GM12878 (cell line): ENCODE results near the gene HEXIM2. TPM values are rescaled to one million over a fixed set of nuclear protein-coding genes. Genes with fewer than 3 reads are reported as not detected.

Experiments
- ATAC-seq: fragments of 200-7000 bp; cut with Tn5 transposase; 3 replicates; pipeline ENCODE4 v1.9.1; 2020; ENCODE audit warnings: mild to moderate bottlenecking, moderate library complexity
- BruUV-seq: library from RNA; stranded (reverse); fragments of 400-500 nt; replicated peaks from 2 replicates; lab custom pipeline; 2021; lab: Mats Ljungman, UMichigan
- CTCF ChIA-PET: fragments of 300-600 bp; sonication (Branson Sonifier 250); formaldehyde crosslinking; extraction: SDS; loops from one replicate; lab custom pipeline; 2021; ENCODE audit warnings: inconsistent platforms; lab: Yijun Ruan, JAX
- POLR2A ChIA-PET: fragments of 350-600 bp; formaldehyde crosslinking; extraction: SDS; loops from one replicate; lab custom pipeline; 2021; ENCODE audit warnings: inconsistent platforms; lab: Charles Lee
- RAD21 ChIA-PET: fragments of 300-600 bp; sonication (Branson Sonifier 250); formaldehyde crosslinking; loops from one replicate; lab custom pipeline; 2023; ENCODE audit warnings: antibody characterized with exemption; ENCODE audit not compliant: unreplicated experiment; lab: Charles Lee
- SMC1A ChIA-PET: fragments of 300-600 bp; sonication (Branson Sonifier 250); formaldehyde crosslinking; loops from one replicate; lab custom pipeline; 2023; ENCODE audit not compliant: unreplicated experiment, uncharacterized antibody; lab: Charles Lee
- DNase-seq: peaks from one replicate; pipeline ENCODE4 v3.0.0-alpha.2; 2011; ENCODE audit warnings: low read depth, low spot score
- FAIRE-seq: peaks from 3 replicates; lab custom pipeline; 2011; peaks lifted over from hg19 to GRCh38; lab: Jason Lieb, UNC
- H2AFZ ChIP-seq: 2 replicates; pipeline ENCODE4 v1.6.0; 2011; ENCODE audit warnings: low read depth, low read length, control low read depth; ENCODE audit not compliant: control insufficient read depth
- H3K27ac ChIP-seq: 2 replicates; pipeline ENCODE4 v1.5.1; 2011; ENCODE audit warnings: control low read depth; ENCODE audit not compliant: control insufficient read depth, insufficient read depth
- H3K27me3 ChIP-seq, 2 experiments: replicated peaks in 1 of 2; 2 replicates each; pipeline versions ENCODE4 v1.6.0 to v1.6.1; 2011; ENCODE audit warnings: low read length in 1 of 2; ENCODE audit not compliant: control insufficient read depth in 2 of 2, insufficient read depth in 2 of 2
- H3K36me3 ChIP-seq, 2 experiments: 2 replicates each; pipeline ENCODE4 v1.5.1; 2011; ENCODE audit warnings: low read length in 1 of 2; ENCODE audit not compliant: control insufficient read depth in 2 of 2, insufficient read depth in 2 of 2
- H3K4me1 ChIP-seq: 2 replicates; pipeline ENCODE4 v1.6.1; 2011; ENCODE audit warnings: mild to moderate bottlenecking, low read length, moderate library complexity, mixed read lengths; ENCODE audit not compliant: control insufficient read depth, insufficient read depth
- H3K4me2 ChIP-seq: 2 replicates; pipeline ENCODE4 v1.6.0; 2011; ENCODE audit warnings: control low read depth; ENCODE audit not compliant: control insufficient read depth, insufficient read depth
- H3K4me3 ChIP-seq: fragments of 200-600 bp; sonication (generic); 2 replicates; pipeline ENCODE4 v1.5.1; 2016
- H3K79me2 ChIP-seq: 2 replicates; pipeline ENCODE4 v1.6.0; 2011; ENCODE audit warnings: low read length; ENCODE audit not compliant: control insufficient read depth, insufficient read depth
- H3K9ac ChIP-seq: 2 replicates; pipeline ENCODE4 v1.8.0; 2011; ENCODE audit warnings: low read length, control low read depth, mixed read lengths; ENCODE audit not compliant: control insufficient read depth, insufficient read depth
- H3K9me3 ChIP-seq: replicated peaks from 3 replicates; pipeline ENCODE4 v1.5.1; 2011; ENCODE audit warnings: mild to moderate bottlenecking, low read length; ENCODE audit not compliant: control insufficient read depth, insufficient read depth
- H4K20me1 ChIP-seq: 2 replicates; pipeline ENCODE4 v1.6.0; 2011; ENCODE audit not compliant: control insufficient read depth, insufficient read depth
- CBFB ChIP-seq: IDR thresholded peaks from 2 replicates; pipeline ENCODE4 v1.6.1; 2016; ENCODE audit warnings: antibody characterized with exemption, low read depth
- DPF2 ChIP-seq: fragments of 450-650 bp; IDR thresholded peaks from 2 replicates; pipeline ENCODE4 v1.6.1; 2017; ENCODE audit warnings: mild to moderate bottlenecking
- EED ChIP-seq: sonication (generic); IDR thresholded peaks from 2 replicates; pipeline ENCODE4 v1.6.1; 2016; ENCODE audit warnings: antibody characterized with exemption, low read depth
- IKZF1 ChIP-seq: fragments of 450-650 bp; conservative IDR thresholded peaks from 2 replicates; pipeline ENCODE4 v1.6.1; 2017; ENCODE audit warnings: antibody characterized with exemption, mild to moderate bottlenecking
- IKZF2 ChIP-seq, 2 experiments: fragments of 450-650 bp; IDR thresholded peaks; 2 replicates each; pipeline ENCODE4 v1.6.1; 2017; ENCODE audit warnings: mild to moderate bottlenecking in 2 of 2, moderate library complexity in 2 of 2
- IRF4 ChIP-seq: IDR thresholded peaks from 2 replicates; pipeline ENCODE4 v1.6.1; 2011; ENCODE audit warnings: low read depth, low read length
- NR2C1 ChIP-seq: fragments of 450-650 bp; IDR thresholded peaks from 2 replicates; pipeline ENCODE4 v1.6.1; 2017; ENCODE audit warnings: antibody characterized with exemption, mild to moderate bottlenecking, moderate library complexity
- RB1 ChIP-seq: fragments of 450-650 bp; formaldehyde crosslinking; IDR thresholded peaks from 2 replicates; pipeline ENCODE4 v1.6.1; 2017; ENCODE audit warnings: mild to moderate bottlenecking, borderline replicate concordance
- RELA ChIP-seq: fragments of 450-650 bp; IDR thresholded peaks from 2 replicates; pipeline ENCODE4 v1.8.0; 2014; ENCODE audit warnings: borderline replicate concordance; ENCODE audit not compliant: partially characterized antibody
- SMC3 ChIP-seq: IDR thresholded peaks from 2 replicates; pipeline ENCODE4 v1.6.1; 2011; ENCODE audit warnings: low read length, improper control_type of control experiment, borderline replicate concordance
- YY1 ChIP-seq: IDR thresholded peaks from 2 replicates; pipeline ENCODE4 v1.6.1; 2011; ENCODE audit warnings: low read depth, mild to moderate bottlenecking, low read length
- ZBED1 ChIP-seq: IDR thresholded peaks from 2 replicates; pipeline ENCODE4 v1.6.1; 2016; ENCODE audit warnings: borderline replicate concordance
- WGBS: methylation state at CpG from one replicate; pipeline ENCODE4 v1.1.6; 2016; ENCODE audit warnings: low lambda C conversion rate; ENCODE audit not compliant: insufficient replicate concordance, insufficient coverage; ENCODE audit errors: missing lambda C conversion rate; 5-methylcytosine and 5-hydroxymethylcytosine counted together
- in situ Hi-C: fragments of 300-500 bp; cut with MboI; formaldehyde crosslinking; loops from 9 replicates; pipeline ENCODE4 v1.14.3; 2018; ENCODE audit warnings: mixed read lengths
- intact Hi-C: fragments of 100-400 bp; cut with micrococcal nuclease; formaldehyde crosslinking; loops from one replicate; pipeline ENCODE4 v1.14.2; 2022; ENCODE audit not compliant: unreplicated experiment
- polyA plus RNA-seq, 11 experiments: library from polyadenylated mRNA; depleted of rRNA in 4 of 11; unstranded in 6 of 11; stranded (reverse) in 5 of 11; fragments of >200 nt; fragmentation: Nextera tagmentation in 4 of 11; fragmentation: Illumina TruSeq in 1 of 11; extraction: Ambion mirVana in 4 of 11; extraction: Trizol in 1 of 11; gene quantifications; 1 replicate in 1 of 11; 2 replicates in 10 of 11; pipeline versions ENCODE4 v1.2.1 to v1.2.3, GENCODE V29; 2011 to 2016; ENCODE audit warnings: inconsistent platforms in 2 of 11, missing spikeins in 2 of 11, low read depth in 1 of 11
- total RNA-seq, 4 experiments: library from RNA; depleted of rRNA in 3 of 4; stranded (reverse); fragments of >200 nt in 3 of 4; fragmentation: Illumina TruSeq in 1 of 4; extraction: Trizol in 1 of 4; gene quantifications; 2 replicates each; pipeline versions ENCODE4 v1.2.1 to v1.2.3, GENCODE V29; 2013 to 2021
- TF ChIP-seq, protein P1 (sequence below): IDR thresholded peaks from 2 replicates; pipeline ENCODE4 v1.6.1; 2011; ENCODE audit warnings: low read depth, low read length, improper control_type of control experiment, borderline replicate concordance
- TF ChIP-seq, protein P2 (sequence below): fragments of 450-650 bp; IDR thresholded peaks from 2 replicates; pipeline ENCODE4 v1.6.1; 2017; ENCODE audit warnings: low read depth, mild to moderate bottlenecking, moderate library complexity
- TF ChIP-seq, protein P3 (sequence below): fragments of 450-650 bp; IDR thresholded peaks from 2 replicates; pipeline ENCODE4 v1.6.1; 2014; ENCODE audit warnings: mild to moderate bottlenecking
- TF ChIP-seq, protein P4 (sequence below): IDR thresholded peaks from 2 replicates; pipeline ENCODE4 v1.6.1; 2012; ENCODE audit warnings: low read depth, low read length, improper control_type of control experiment

The HEXIM2 gene
- total and polyA plus RNA-seq, 10 of the 15 experiments (the other 5 are each of a cell fraction or from before 2014, with no cell fraction given) = 0.10 to 10.3 (median 6.4) TPM

DNA sequence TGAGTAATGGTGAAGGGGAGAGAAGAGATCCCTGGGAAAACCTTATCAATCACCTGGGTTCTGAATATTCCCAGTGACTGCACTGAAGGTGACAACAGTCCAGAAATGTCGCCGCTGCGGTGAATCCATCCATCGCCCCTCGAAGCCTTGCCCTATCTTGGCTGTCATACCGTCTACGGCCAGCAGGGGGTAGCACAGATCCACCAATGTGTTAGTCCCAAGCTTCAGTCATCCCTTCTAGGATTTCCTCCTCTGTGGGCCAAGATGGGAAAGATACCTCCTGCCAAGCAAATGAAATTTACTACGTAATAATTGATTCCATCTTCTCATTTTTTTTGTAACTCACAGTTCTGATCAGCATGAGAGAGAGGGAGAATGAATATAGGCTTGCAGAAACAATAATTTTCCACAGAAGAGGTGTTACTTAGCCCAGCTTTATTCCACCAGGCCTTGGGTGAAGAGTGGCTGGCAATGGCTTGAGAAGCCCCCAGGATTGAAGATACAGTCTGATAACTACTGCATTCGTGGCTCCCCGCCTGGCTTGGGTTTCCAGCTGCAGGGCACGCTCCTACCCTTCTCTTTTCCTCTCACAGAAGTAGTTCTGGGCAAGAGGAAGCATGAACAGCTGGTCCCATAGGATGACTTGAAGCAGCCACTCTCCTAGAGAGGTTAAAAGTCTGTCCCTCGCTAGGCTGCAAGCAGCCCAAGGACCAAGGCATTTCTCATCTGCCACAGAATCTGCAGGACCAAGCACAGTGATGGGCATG lies 57.4 kb downstream of the HEXIM2 start:
- 13% methylated on average over 12 of the region's 12 CpGs for WGBS
- no peak overlapping the region for H3K4me3 ChIP-seq
- in situ Hi-C loops (loop anchor here (5.0 kb wide), 1 partner anchor 168 kb away; no protein-coding TSS in a partner anchor), intact Hi-C loops (loop anchor here (1.0 to 10.0 kb wide), 3 partner anchors 16 to 616 kb away; no protein-coding TSS in a partner anchor)
- CTCF ChIA-PET = interaction anchor here (0.6 to 10.0 kb wide), 42 partner anchors 14 to 371 kb away, joined by 3 to 429 read pairs (median 5); partner anchors contain the start of genes ACBD4, HEXIM1 and HEXIM2
- H3K9ac ChIP-seq = no peak overlapping the region
- no peaks in the 10 kb centered on the region for H3K36me3 ChIP-seq
- no peaks in the 10 kb centered on the region for H3K9me3 ChIP-seq
- no peaks in the 10 kb centered on the region for H3K27me3 ChIP-seq
- ATAC-seq (peak; percentile 42), DNase-seq (no peak), FAIRE-seq (peak; percentile 98)
- no peak overlapping the region for H2AFZ ChIP-seq
- SMC1A ChIA-PET = interaction anchor here (0.5 to 7.3 kb wide), 29 partner anchors 14 to 612 kb away, joined by 3 to 201 read pairs (median 5); partner anchors contain the start of genes ACBD4, HEXIM1 and SPATA32
- H3K27ac ChIP-seq = no peak overlapping the region
- peaks cover 28% of the 10 kb centered on the region for H3K79me2 ChIP-seq
- peaks cover 13% of the 10 kb centered on the region for H3K4me1 ChIP-seq
- no peaks in the 10 kb centered on the region for H4K20me1 ChIP-seq
- POLR2A ChIA-PET = interaction anchor here (0.7 to 11.4 kb wide), 7 partner anchors 12 to 132 kb away, joined by 3 to 140 read pairs (median 5); partner anchors contain the start of genes HEXIM2 and MAP3K14
- RAD21 ChIA-PET = interaction anchor here (0.6 to 5.8 kb wide), 40 partner anchors 11 to 421 kb away, joined by 3 to 225 read pairs (median 4); partner anchors contain the start of genes ACBD4, HEXIM1, HEXIM2 and MAP3K14
- no TSS peak for BruUV-seq
- no peak overlapping the region for H3K4me2 ChIP-seq
- TF ChIP-seq RB1 (0 out of 2 replicates have a peak, but pooled peaks have one; percentile 40), DPF2 (no peak), RELA (peak; percentile 53), CBFB (peak; percentile 16; the same call in 1 of the 2 replicates), SMC3 (peak; percentile 98), NR2C1 (no peak), YY1 (peak; percentile 79; the same call in 1 of the 2 replicates), IRF4 (0 out of 2 replicates have a peak, but pooled peaks have one; percentile 33), IKZF1 (0 out of 2 replicates have a peak, but pooled peaks have one; percentile 25), EED (no peak), ZBED1 (no peak), IKZF2 (IDR thresholded peaks at IDR 0.05) (peak in 1 of 2 experiments; percentile 21; a peak in 1 of 4 replicates)
- TF ChIP-seq, protein P1, sequence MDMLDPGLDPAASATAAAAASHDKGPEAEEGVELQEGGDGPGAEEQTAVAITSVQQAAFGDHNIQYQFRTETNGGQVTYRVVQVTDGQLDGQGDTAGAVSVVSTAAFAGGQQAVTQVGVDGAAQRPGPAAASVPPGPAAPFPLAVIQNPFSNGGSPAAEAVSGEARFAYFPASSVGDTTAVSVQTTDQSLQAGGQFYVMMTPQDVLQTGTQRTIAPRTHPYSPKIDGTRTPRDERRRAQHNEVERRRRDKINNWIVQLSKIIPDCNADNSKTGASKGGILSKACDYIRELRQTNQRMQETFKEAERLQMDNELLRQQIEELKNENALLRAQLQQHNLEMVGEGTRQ = no peak
- TF ChIP-seq, protein P2, sequence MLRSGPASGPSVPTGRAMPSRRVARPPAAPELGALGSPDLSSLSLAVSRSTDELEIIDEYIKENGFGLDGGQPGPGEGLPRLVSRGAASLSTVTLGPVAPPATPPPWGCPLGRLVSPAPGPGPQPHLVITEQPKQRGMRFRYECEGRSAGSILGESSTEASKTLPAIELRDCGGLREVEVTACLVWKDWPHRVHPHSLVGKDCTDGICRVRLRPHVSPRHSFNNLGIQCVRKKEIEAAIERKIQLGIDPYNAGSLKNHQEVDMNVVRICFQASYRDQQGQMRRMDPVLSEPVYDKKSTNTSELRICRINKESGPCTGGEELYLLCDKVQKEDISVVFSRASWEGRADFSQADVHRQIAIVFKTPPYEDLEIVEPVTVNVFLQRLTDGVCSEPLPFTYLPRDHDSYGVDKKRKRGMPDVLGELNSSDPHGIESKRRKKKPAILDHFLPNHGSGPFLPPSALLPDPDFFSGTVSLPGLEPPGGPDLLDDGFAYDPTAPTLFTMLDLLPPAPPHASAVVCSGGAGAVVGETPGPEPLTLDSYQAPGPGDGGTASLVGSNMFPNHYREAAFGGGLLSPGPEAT = peak; percentile 29; the same call in 1 of the 2 replicates
- TF ChIP-seq, protein P3, sequence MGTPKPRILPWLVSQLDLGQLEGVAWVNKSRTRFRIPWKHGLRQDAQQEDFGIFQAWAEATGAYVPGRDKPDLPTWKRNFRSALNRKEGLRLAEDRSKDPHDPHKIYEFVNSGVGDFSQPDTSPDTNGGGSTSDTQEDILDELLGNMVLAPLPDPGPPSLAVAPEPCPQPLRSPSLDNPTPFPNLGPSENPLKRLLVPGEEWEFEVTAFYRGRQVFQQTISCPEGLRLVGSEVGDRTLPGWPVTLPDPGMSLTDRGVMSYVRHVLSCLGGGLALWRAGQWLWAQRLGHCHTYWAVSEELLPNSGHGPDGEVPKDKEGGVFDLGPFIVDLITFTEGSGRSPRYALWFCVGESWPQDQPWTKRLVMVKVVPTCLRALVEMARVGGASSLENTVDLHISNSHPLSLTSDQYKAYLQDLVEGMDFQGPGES = no peak
- TF ChIP-seq, protein P4, sequence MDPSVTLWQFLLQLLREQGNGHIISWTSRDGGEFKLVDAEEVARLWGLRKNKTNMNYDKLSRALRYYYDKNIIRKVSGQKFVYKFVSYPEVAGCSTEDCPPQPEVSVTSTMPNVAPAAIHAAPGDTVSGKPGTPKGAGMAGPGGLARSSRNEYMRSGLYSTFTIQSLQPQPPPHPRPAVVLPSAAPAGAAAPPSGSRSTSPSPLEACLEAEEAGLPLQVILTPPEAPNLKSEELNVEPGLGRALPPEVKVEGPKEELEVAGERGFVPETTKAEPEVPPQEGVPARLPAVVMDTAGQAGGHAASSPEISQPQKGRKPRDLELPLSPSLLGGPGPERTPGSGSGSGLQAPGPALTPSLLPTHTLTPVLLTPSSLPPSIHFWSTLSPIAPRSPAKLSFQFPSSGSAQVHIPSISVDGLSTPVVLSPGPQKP = no peak
